SK-N-SH (cell line): ENCODE measurements around the gene ZBTB47. TPM values are rescaled to one million over a fixed set of nuclear protein-coding genes. Genes with fewer than 3 reads are reported as not detected.

ENCODE experiments used
- CTCF ChIA-PET: fragments of 300-600, 350-600 bp; formaldehyde crosslinking; extraction: SDS; loops from one replicate; lab custom pipeline; 2021; lab: Yijun Ruan, JAX
- POLR2A ChIA-PET: fragments of 350-600 bp; sonication (Branson Sonifier 250); formaldehyde crosslinking; extraction: SDS; loops from one replicate; lab custom pipeline; 2020; ENCODE audit warnings: antibody characterized with exemption, inconsistent platforms; lab: Yijun Ruan, JAX
- DNase-seq: peaks from one replicate; pipeline ENCODE4 v3.0.0; 2012
- H2AFZ ChIP-seq: fragments of 200-600 bp; sonication (generic); 2 replicates; pipeline ENCODE4 v1.8.1; 2016; ENCODE audit warnings: antibody characterized with exemption, mild to moderate bottlenecking, low read depth
- H3F3A ChIP-seq: fragments of 200-600 bp; sonication (generic); replicated peaks from 2 replicates; pipeline ENCODE3; 2016; ENCODE audit warnings: antibody characterized with exemption, mild to moderate bottlenecking; ENCODE audit not compliant: insufficient read depth
- H3K27ac ChIP-seq, 2 experiments: fragments of 200-500 bp in 1 of 2; fragments of 200-600 bp in 1 of 2; sonication (Bioruptor generic) in 1 of 2; sonication (generic), shearing (Covaris generic) in 1 of 2; 2 replicates each; pipeline versions ENCODE4 v1.5.1 to v1.6.1; 2014 to 2016; ENCODE audit warnings: low read depth in 2 of 2, inconsistent platforms in 1 of 2, low read length in 1 of 2, mild to moderate bottlenecking in 1 of 2, mixed read lengths in 1 of 2
- H3K27me3 ChIP-seq: fragments of 200-600 bp; sonication (generic), shearing (Covaris generic); 2 replicates; pipeline ENCODE4 v1.6.1; 2016; ENCODE audit warnings: mixed run types; ENCODE audit not compliant: insufficient read depth
- H3K36me3 ChIP-seq, 2 experiments: fragments of 200-500 bp in 1 of 2; fragments of 200-600 bp in 1 of 2; sonication (Bioruptor generic) in 1 of 2; sonication (generic) in 1 of 2; replicated peaks in 1 of 2; 2 replicates each; pipeline versions ENCODE3 to v1.5.1; 2014 to 2016; ENCODE audit warnings: low read length in 1 of 2, mild to moderate bottlenecking in 1 of 2; ENCODE audit not compliant: insufficient read depth in 2 of 2, control insufficient read depth in 1 of 2
- H3K4me1 ChIP-seq, 2 experiments: fragments of 200-500 bp in 1 of 2; fragments of 200-600 bp in 1 of 2; sonication (Bioruptor generic) in 1 of 2; sonication (generic), shearing (Covaris generic) in 1 of 2; 2 replicates each; pipeline versions ENCODE4 v1.5.1 to v1.6.1; 2014 to 2016; ENCODE audit warnings: low read depth in 1 of 2, low read length in 1 of 2, mixed run types in 1 of 2; ENCODE audit not compliant: insufficient read depth in 2 of 2, control insufficient read depth in 1 of 2
- H3K4me2 ChIP-seq: fragments of 200-600 bp; sonication (generic), shearing (Covaris generic); 2 replicates; pipeline ENCODE4 v1.6.1; 2017; ENCODE audit warnings: mixed run types
- H3K4me3 ChIP-seq, 2 experiments: fragments of 200-500 bp in 1 of 2; fragments of 200-600 bp in 1 of 2; sonication (Bioruptor generic) in 1 of 2; sonication (generic), shearing (Covaris generic) in 1 of 2; 2 replicates each; pipeline versions ENCODE4 v1.5.1 to v1.8.1; 2014 to 2016; ENCODE audit warnings: low read depth in 2 of 2, inconsistent platforms in 1 of 2, low read length in 1 of 2, mild to moderate bottlenecking in 1 of 2, mixed read lengths in 1 of 2, moderate library complexity in 1 of 2
- H3K79me2 ChIP-seq: fragments of 200-600 bp; sonication (generic); 2 replicates; pipeline ENCODE4 v1.8.1; 2017; ENCODE audit warnings: mild to moderate bottlenecking; ENCODE audit not compliant: insufficient read depth
- H3K9ac ChIP-seq: fragments of 200-600 bp; sonication (generic); 2 replicates; pipeline ENCODE4 v1.6.1; 2017; ENCODE audit warnings: mixed run types
- H3K9me2 ChIP-seq: fragments of 200-600 bp; sonication (generic); 2 replicates; pipeline ENCODE4 v1.6.1; 2017; ENCODE audit warnings: mixed run types
- H3K9me3 ChIP-seq: fragments of 200-600 bp; sonication (generic); 2 replicates; pipeline ENCODE4 v1.6.1; 2017; ENCODE audit warnings: mixed run types, mild to moderate bottlenecking, moderate library complexity
- H4K20me1 ChIP-seq: fragments of 200-600 bp; sonication (generic); 2 replicates; pipeline ENCODE4 v1.6.1; 2017; ENCODE audit warnings: mild to moderate bottlenecking, mixed run types; ENCODE audit not compliant: insufficient read depth
- CHD2 ChIP-seq: fragments of 150-350 bp; IDR thresholded peaks from 2 replicates; pipeline ENCODE4 v1.6.1; 2018; ENCODE audit warnings: low read length; ENCODE audit not compliant: partially characterized antibody
- CTCF ChIP-seq: fragments of 200-600 bp; sonication (generic); IDR thresholded peaks from 2 replicates; pipeline ENCODE4 v1.6.1; 2017; ENCODE audit warnings: antibody characterized with exemption, mild to moderate bottlenecking, moderate library complexity
- FOSL2 ChIP-seq: IDR thresholded peaks from 2 replicates; pipeline ENCODE4 v1.4.0; 2012; ENCODE audit warnings: low read depth, mild to moderate bottlenecking, moderate library complexity, borderline replicate concordance
- IRF3 ChIP-seq: fragments of 150-350 bp; IDR thresholded peaks from 2 replicates; pipeline ENCODE4 v1.6.1; 2016; ENCODE audit warnings: mild to moderate bottlenecking, low read depth, low read length
- NRF1 ChIP-seq: IDR thresholded peaks from 2 replicates; pipeline ENCODE4 v1.6.1; 2012; ENCODE audit warnings: low read depth, mild to moderate bottlenecking, low read length
- PBX3 ChIP-seq: IDR thresholded peaks from 2 replicates; pipeline ENCODE4; 2012
- RCOR1 ChIP-seq: fragments of 150-350 bp; IDR thresholded peaks from 2 replicates; pipeline ENCODE4 v1.6.1; 2017; ENCODE audit warnings: antibody characterized with exemption, low read length
- RXRA ChIP-seq: IDR thresholded peaks from 2 replicates; pipeline ENCODE4 v1.4.0; 2012; ENCODE audit warnings: low read depth, mild to moderate bottlenecking, borderline replicate concordance
- SMC3 ChIP-seq: IDR thresholded peaks from 2 replicates; pipeline ENCODE4 v1.6.1; 2012; ENCODE audit warnings: low read depth, low read length, improper control_type of control experiment
- TCF12 ChIP-seq: IDR thresholded peaks from 2 replicates; pipeline ENCODE4 v1.4.0; 2012
- USF1 ChIP-seq: IDR thresholded peaks from 2 replicates; pipeline ENCODE4 v1.4.0; 2012; ENCODE audit warnings: low read depth, borderline replicate concordance
- ZBTB33 ChIP-seq: IDR thresholded peaks from 2 replicates; pipeline ENCODE4 v1.4.0; 2012; ENCODE audit warnings: low read depth, borderline replicate concordance
- WGBS: methylation state at CpG from one replicate; pipeline ENCODE4 v1.1.6; 2017; ENCODE audit warnings: low lambda C conversion rate; 5-methylcytosine and 5-hydroxymethylcytosine counted together
- polyA plus RNA-seq, 3 experiments: library from polyadenylated mRNA; depleted of rRNA; stranded (reverse); fragments of >200 nt; gene quantifications; 2 replicates each; pipeline ENCODE4 v1.2.3, GENCODE V29; 2012

ZBTB47 gene
- polyA plus RNA-seq, 1 of the 3 experiments (the other 2 are of a cell fraction): 9.9 TPM

- POLR2A ChIA-PET: no interaction called here
These were observed 16.5 kb upstream of the ZBTB47 start for GRCh38 chr3:42637001-42637400.

More at GRCh38 chr3:42637001-42637400, 16.5 kb upstream of the ZBTB47 start:
- CTCF ChIA-PET: interaction anchor here (0.7 to 2.2 kb wide), 11 partner anchors 8 to 90 kb away, joined by 3 to 10 read pairs (median 3); partner anchors contain the start of gene ZBTB47
- H3K9me2 ChIP-seq: no peaks in the 10 kb centered on the region
- no peaks in the 10 kb centered on the region for H3K4me1 ChIP-seq
- H3K27me3 ChIP-seq: no peaks in the 10 kb centered on the region
- no peaks in the 10 kb centered on the region for H3K9me3 ChIP-seq
- H3K36me3 ChIP-seq: peaks cover 89 to 90% of the 10 kb centered on the region in 2 experiments
- peaks cover 22% of the 10 kb centered on the region for H3F3A ChIP-seq
- WGBS: 86% methylated on average over 6 of the region's 6 CpGs
- H2AFZ ChIP-seq: no peak overlapping the region
- no peak overlapping the region for H3K4me2 ChIP-seq
- H3K79me2 ChIP-seq: peaks cover 54% of the 10 kb centered on the region
- no peak overlapping the region for H3K9ac ChIP-seq
- no peak for TF ChIP-seq IRF3
- TF ChIP-seq CTCF: no peak
- TF ChIP-seq RXRA: no peak
- no peak for TF ChIP-seq NRF1
- TF ChIP-seq CHD2: no peak
- no peak for TF ChIP-seq SMC3
- TF ChIP-seq USF1: no peak
- TF ChIP-seq TCF12: no peak
- TF ChIP-seq PBX3: no peak
- TF ChIP-seq FOSL2: no peak
- no peak for TF ChIP-seq RCOR1
- TF ChIP-seq ZBTB33: no peak
- no peak overlapping the region for H3K4me3 ChIP-seq
- H4K20me1 ChIP-seq: peaks cover 8% of the 10 kb centered on the region
- no peak for DNase-seq
- no peak overlapping the region; a peak in 2 of 4 replicates for H3K27ac ChIP-seq
